NOMO-1 treated with DMSO at 0.1 percent for 48 hours (cell line): ENCODE data around the gene APBA3.
A peak's percentile ranks its signal among the peaks of the same experiment; 100 is the strongest.
"Not testable (repeated sequence)": the region's sequence is repeated elsewhere in the genome, so short reads cannot be mapped to it uniquely, and the experiment has no call there.

Experiments
- DNase-seq: peaks from one replicate; lab custom pipeline; 2025; ENCODE audit not compliant: unreplicated experiment; lab: John Stamatoyannopoulos, UW

APBA3 gene

DNA sequence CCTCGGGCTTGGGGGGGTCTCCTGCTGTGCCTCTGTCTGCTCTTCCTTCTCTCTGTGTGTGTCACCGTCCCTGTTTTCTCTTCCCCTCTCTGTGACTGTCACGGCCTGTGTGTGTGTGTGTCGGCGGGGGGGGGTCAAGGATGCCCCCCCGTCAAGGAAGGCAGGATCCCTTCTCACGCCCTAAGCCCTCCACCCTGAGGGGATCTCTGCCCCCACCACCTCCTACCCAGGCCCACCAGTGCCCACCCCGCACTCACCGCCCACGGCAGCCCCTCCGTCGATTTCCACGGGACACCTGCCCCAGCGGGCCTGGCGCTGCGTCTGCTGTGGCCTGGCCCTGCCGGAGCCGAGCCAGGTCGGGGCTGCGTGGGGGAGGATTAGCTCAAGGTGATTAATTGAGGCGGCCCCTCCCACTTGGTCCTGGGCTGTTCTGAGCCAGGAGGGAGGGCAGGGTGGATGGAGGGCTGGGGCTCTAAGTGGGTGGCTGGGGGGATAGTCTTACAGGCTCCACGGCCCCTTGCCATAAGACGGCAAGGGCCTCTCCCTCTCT lies 10.5 kb upstream of the APBA3 start, which contains the start of gene RAX2:
Gene RAX2, minus strand, starts transcription at position 323 of the 550 bp plus-strand sequence. CDS start 486 bp downstream, outside the sequence.
- DNase-seq, result no peak

DNA sequence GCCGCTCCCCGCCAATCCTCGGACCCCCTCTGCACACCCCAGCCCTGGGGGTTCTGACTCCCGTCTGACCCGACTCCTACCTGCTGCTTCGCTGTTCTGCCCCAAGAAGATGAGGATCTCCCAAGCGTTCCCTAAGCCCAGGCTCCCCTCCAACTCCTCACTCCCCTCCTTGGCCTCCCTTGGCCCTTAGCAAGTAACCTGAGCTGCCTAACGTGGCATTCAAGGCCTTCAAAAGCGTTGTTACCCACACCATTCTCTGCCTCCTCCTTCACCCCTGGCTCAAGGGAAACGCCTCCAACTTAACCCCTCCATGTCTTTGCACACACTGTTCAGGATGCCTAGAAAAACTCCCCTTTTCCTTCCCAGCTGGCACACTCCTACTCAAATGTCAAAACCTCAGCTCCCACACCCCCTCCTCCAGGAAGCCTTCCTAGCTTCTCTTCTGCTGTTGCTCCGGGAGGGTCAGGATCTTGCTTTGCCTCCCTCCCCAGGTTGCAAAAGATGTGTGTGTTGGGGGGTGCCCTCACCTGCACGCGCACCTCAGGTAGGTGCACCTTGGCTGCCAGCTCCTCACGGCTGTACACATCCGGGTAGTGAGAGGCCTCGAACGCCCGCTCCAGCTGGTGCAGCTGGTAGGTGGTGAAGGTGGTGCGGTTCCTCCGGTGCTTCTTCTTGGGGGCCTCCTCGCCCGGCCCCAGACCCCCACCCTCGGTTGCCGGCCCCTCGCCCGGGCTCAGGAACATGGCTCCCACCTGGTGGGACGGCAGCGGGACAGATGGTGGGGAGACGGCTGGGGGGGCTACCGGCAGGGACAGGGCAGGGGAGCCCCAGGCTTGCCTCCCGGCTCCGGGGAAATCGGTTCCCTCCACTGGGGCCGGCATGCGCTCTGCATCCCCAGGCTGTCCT lies 9.8 kb upstream of the APBA3 start:
- no peak for DNase-seq

DNA sequence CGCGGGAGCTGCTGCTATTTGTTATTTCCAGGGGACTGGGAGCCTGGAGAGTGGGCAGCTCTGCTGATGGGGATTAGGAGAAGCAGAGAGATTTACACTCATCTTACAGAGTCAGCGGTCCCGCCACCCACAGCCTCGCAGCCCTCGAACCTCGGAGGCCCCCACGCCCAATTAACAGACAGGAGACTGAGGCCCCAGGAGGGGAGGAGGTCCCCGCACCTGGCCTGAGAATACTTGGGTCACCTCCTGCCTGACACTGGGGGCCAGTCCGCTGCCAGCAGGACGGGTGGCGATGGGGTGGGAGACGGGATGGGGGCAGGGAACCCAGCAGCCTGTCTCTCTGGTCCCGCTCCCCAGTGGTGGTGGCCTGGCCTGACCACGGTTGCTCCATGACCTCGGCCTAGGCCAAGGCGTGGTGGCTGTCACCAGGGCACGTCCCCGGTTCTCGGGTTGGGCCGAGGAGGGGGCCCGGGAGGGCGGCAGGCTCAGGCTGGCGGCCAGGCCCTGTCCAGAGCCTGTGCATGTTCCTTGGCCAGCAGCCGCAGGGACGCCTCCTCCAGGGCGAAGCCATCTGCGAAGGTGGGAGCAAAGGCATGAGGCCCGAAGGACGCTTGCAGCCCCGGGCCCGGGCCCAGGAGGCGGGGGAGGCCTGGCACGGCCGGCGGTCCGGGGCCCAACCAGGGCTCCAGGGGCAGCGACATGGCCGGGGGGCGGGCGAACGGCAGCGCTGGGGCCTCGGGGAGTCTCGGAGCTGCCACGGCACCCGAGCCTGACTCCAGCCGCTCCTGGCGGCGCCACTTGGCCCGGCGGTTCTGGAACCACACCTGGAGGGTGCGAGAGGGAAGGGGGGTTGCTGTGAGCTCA lies 8.9 kb upstream of the APBA3 start:
- DNase-seq, result no peak

DNA sequence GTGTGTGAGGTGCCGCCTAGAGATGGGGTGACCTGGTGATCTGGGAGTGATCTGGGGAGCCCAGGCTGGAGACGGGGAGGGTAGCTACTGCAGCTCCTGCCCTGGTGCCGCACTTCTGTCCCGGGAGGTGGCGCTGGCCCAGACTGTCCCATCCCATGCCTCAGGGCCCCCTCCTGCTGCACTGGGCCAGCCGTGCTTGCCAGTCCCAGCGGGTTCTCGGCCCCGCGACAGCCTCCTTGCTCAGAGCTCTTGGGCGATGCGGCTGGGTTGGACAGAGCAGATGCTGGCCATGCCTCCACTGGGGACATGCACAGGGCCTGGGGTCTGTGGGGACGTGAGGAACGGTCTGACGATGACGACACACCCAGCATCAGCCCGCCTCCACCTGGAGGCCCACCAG lies 8.0 kb upstream of the APBA3 start:
- no peak for DNase-seq

DNA sequence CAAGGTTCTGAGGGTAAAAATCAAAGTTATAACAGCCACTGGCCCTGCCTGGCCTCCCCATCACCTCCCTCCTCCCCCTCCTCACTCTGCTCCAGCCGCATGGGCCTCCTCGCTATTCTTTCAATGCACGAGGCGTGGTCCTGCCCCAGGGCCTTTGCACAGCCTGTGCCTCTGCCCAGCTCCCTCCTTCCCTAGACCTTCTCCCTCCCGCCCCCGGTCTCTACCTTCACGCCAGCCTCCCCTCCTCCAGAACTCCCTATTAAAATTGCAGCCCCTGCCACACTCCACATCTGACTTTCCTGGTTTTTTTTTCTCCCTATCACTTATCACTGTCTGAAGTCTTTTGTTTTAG lies 7.2 kb upstream of the APBA3 start:
- DNase-seq, result no peak

DNA sequence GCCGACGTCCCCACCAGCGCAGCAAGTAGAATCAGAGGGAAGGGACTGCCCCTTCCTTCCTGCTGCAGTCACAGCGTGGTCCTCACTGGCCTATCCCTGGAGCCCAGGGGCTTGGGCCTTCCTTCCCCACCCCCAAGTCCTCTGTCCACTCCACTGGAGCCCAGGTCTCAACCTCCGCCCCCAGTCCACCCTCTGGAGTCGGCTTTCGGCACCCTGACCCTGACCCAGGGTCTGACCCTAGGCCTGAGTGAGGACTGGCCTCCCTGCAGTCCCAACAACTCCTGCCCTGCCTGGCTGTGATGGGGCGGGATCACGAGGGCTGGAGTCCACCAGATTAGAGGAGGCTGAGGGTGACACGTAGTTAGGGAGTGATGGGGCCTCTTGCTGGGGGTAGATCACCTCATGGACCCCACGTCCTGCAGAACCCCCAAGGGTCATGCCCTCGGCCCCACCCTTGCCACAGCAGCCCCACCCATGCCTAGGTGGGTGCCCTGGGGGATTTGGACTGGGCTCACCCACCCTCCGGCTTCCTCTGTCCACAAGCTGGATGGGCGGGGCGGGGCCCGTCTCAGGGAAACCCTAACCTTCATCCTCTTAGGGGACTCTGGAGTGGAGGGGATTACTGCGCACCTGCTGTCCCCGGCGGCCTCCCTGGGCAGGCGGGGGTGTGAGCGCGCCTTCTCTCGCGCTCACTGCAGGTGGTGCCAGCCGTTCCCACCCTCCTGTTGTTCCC lies 6.7 kb upstream of the APBA3 start:
- no peak for DNase-seq

DNA sequence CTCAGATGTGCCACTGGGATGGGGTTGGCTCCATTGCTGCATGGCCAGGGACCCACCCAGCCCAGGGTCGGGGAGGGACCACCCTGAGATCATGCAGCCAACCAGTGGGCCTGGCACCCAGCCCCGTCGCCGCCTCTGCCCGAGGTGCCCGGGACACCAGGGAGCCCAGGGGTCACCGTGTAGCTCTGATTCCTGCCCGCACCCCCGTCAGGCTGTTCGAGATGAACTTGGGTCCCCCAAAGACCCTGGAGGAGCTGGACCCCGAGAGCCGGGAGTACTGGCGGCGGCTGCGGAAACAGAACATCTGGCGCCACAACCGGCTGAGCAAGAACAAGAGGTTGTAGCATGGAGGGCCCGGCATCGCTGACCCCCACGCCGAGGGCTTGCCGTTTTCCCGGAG lies 5.6 kb upstream of the APBA3 start:
- DNase-seq, result no peak

DNA sequence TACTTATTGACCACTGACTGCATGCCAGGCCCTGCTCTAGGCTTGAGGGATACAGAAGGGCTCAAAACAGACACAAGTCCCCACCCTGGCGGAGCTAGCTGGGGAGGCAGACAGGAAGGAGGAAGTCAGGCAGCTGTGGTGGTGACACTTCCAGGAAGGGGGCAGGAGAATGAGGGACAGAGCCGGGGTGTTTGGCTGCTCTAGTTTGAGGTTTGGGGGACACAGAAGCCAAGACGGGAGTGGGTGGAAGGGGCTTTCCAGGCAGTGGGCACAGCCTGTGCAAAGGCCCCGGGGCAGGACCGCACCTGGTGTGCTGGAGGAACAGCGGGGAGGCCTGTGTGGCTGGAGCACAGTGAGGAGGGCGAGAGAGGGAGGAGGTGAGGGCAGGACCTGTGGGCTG lies 5.0 kb upstream of the APBA3 start:
- DNase-seq, result no peak

DNA sequence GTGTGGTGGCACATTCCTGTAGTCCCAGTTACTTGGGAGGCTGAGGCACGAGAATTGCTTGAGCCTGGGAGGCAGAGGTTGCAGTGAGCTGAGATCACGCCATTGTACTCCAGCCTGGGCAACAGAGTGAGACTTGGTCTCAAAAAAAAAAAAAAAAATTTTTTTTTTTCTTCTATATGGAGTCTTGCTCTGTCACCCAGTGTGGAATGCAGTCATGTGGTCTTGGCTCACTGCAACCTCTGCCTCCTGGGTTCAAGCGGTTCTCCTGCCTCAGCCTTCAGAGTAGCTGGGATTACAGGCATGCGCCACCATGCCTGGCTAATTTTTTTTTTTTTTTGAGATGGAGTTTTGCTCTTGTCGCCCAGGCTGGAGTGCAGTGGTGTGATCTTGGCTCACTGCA lies 4.3 kb upstream of the APBA3 start:
- not testable (repeated sequence) for DNase-seq

DNA sequence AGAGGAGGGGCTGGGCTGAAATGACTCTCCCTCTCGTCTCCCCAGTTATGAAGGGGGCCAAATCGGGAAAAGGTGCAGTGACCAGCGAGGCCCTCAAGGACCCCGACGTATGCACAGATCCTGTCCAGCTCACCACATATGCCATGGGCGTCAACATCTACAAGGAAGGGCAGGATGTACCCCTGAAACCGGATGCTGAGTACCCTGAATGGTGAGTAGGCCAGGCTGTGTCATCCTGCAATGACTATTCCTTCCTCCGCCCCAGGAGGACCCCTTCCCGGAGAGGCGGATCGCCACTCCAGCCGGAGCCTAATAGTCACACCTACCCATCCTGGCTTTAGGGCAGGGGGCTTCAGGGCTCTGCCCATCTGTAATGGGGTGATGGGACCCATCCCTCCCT lies 3.6 kb upstream of the APBA3 start:
- DNase-seq, result no peak

DNA sequence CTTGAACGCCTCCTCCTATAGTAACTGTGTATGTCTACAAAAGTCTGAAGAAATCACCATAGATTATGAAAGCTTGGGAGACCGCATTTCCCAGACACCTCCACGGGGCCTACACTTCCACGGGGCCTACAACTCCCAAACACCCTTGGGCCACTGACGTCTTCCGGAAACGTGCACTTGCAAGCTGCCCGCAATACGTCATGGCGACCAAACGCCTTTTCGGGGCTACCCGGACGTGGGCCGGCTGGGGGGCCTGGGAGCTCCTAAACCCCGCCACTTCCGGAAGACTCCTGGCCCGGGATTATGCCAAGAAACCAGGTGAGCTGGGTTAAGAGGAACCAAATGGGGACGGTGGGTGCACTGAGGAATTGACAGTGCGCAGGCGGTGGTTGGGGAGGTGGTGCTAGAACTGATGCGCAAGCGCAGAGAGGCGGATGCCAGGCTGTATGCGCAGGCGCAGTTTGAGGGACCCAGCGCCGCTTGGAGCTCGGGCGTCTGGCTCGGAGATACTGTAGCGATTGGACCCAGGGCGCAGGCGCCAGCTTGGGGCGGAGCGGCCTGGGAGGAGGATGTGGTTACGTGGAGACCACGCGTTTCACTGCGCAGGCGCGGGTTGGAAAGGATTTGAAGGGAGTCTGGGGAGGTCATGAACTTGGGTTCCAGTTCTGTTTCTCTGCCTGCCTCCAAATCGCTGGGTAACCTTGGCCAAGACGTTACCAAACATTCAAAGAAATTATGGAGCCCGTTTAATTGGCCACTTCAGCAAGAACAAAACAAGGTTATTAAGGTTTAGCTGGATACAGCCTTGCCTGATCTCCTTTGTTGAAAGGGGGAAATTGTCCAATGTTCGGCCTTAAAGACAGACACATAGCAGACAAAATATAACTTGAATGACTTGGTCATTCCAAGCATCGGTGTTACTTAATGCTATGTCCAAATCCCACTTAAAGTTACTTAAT lies 1.3 kb upstream of the APBA3 start, which contains the start of gene MRPL54:
Gene MRPL54, plus strand, starts transcription at position 182 of the 959 bp plus-strand sequence. Its CDS starts 19 bp downstream, at position 201.
- peak; percentile 99 for DNase-seq

DNA sequence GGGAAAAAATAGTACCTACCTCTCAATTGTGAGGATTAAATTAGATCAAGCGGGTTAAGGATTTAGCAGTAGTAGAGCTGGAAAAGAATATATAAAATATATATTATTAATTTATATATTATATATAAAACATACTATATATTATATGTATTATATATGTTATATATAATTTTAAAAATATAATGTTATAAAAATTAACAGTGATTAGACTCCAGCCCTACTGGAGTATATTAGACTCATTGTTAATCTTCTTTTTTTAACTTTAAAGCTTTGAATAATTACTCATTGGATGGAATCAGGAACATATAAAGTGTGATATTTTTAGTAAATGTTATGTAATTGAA lies 610 bp upstream of the APBA3 start:
- no peak for DNase-seq

DNA sequence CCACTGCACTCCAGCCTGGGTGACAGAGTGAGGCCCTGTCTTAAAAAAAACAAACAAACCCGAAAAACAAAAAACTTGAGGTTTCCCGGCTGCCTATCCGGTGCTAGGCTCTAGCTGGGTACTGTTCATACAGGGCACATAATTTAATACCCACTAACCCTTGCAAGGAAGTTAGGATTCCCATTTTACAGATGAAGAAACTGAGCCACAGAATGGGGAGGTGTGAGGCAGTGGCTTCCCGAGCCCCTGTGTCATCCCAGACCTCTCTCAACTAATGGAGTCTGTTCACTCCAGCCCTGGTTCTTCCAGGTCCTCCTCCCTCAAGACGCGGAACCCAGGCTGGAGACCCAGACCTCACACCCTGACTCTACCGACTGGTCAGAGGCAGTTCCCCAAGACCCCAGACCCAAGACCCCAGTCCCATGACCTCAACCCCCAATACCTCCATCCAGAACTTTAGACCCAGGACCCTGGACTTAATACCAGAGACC lies 576 bp downstream of the APBA3 start:
- DNase-seq, result no peak

DNA sequence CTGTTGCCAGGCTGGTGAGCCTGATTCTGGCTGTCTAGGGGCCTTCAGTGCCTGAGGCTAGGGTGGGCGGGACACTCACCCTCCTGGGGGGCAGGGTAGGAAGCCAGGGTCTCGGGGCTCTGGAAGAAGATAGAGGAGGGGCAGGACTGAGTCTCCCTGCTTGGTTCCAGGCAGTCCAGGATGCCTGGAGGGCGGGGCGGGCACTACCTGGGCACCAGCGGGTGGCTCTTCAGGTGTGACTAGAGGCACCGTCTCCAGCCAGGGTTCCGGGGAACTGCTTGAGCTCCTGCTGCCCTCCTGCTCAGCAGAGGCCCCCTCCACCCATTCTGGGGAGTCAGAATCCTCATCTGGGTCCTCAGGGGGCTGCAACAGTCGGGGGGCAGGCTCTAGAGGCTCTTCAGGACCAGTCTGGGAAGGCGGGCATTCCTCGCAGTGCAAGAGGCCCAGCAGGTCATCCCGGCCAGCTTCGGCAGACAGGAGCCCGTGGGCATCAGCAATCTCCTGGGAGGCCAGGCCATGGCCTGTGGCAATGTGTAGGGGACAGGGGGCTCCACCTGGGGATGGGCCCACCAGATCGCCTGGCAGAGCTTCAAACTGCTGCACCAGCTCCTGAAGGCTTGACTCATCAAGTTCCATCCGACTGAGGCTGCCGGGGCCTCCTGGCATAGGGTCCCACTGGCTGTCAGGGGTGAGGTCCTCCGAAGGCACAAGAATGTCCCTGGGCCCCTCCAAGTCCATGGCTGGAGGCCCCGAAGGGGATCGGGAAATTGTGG lies 1.8 kb downstream of the APBA3 start:
- no peak for DNase-seq

DNA sequence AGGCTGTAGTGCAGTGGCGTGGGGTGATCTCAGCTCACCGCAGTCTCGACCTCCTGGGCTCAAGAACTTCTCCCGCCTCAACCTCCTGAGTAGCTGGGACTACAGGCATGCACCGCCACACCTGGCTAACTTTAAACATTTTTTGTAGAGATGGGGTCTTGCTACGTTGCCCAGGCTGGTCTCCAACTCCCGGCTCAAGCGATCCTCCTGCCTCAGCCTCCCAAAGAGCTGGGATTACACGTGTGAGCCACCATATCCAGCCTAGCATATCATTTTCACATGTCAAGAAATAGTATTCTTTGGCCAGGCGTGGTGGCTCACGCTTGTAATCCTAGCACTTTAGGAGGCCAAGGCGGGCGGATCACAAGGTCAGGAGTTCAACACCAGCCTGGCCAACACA lies 3.2 kb downstream of the APBA3 start:
- not testable (repeated sequence) for DNase-seq

DNA sequence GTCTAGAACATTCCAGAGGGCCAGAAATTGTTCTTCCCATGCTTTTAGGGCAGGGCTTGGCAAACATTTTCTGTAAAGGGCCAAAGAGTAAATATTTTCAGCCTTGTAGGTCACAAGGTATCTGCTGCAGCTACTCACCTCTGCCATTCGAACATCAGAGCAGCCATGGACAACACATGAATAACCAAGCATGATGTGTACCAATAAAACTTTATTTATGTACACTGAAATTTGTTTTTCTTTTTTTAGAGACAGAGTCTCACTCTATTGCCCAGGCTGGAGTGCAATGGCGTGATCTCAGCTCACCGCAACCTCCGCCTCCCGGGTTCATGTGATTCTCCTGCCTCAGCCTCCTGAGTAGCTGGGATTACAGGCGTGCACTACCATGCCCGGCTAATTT lies 3.8 kb downstream of the APBA3 start:
- not testable (repeated sequence) for DNase-seq

DNA sequence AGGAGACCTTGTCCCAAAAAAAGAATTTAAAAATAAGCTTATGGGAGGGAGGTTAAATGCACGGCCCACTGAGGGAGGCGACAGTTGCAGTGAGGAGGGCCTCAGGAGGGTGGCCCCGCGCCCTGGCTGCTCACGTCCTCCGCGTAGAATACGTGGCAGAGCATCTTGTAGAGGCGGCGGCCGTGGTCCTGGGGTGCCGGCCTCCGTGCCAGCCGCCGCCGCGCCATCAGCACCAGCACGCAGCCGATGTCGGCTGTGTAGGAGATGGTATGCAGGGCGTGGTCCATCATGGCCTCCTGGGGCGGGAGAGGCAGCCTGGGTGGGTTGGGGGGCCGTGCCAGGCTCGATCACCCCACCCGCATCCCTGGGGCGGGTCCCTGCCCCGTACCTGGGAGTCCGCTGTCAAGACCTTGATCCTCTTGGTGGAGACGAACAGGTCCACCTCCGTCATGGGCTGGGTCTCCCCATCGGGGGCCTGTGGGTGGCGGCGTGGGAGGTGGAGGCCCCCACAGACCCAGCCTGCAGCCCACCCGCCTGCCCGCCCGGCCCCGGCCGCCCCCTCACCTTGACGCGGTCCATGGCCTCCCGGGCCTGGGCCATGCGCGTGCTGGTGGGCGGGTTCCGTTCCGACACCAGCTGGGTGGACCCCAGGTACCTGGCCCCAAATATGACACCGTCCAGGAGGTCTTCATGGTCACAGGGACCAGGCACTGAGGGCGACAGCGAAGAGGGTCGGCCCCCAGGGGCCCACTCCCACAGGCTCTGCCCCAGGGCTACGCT lies 7.7 kb downstream of the APBA3 start:
- DNase-seq, result no peak

DNA sequence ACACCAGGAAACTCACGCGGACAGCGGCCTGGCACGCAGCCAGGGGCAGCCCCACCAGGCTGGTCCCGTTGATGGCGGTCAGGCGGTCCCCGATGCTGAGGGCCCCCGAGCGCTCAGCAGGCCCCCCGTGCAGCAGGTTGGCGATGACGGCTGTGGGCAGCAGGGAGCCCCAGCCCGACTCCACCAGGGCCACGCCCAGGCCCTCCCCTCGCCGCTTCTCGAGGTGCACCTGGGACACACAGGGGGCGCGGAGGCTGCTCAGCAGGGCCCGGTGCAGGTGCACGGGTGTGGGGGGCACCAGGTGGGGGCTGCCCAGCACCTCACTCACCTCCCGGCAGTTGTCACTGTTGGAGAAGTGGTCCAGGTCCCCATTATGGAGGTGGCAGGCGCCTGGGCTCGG lies 9.0 kb downstream of the APBA3 start:
- DNase-seq, result no peak
